Mucosa of descending colon (tissue), 3 donors: ENCODE results near the gene ATP5ME. TPM values are rescaled to one million over a fixed set of nuclear protein-coding genes. Genes with fewer than 3 reads are reported as not detected.

Experiments
- ATAC-seq: fragments of 200-7000 bp; cut with Tn5 transposase; one replicate; pipeline ENCODE4 v1.9.1; 2020; ENCODE audit warnings: mild to moderate bottlenecking, moderate library complexity
- DNase-seq, 3 donors: peaks; one replicate each; pipeline ENCODE4 v3.0.0-alpha.2; 2020
- H3K36me3 ChIP-seq: fragments of 200-600 bp; one replicate; pipeline ENCODE4 v1.8.0; 2021; ENCODE audit warnings: low read depth, mild to moderate bottlenecking
- H3K4me1 ChIP-seq: fragments of 200-600 bp; one replicate; pipeline ENCODE4 v1.8.0; 2021; ENCODE audit warnings: low read depth, mild to moderate bottlenecking
- H3K4me3 ChIP-seq: fragments of 200-600 bp; one replicate; pipeline ENCODE4 v1.8.0; 2021; ENCODE audit warnings: mild to moderate bottlenecking
- H3K9me3 ChIP-seq: fragments of 200-600 bp; one replicate; pipeline ENCODE4 v1.8.0; 2021; ENCODE audit warnings: mild to moderate bottlenecking
- CTCF ChIP-seq: fragments of 200-600 bp; IDR thresholded peaks from one replicate; pipeline ENCODE4 v1.8.0; 2022; ENCODE audit warnings: antibody characterized with exemption, mild to moderate bottlenecking
- intact Hi-C, 2 donors: fragments of 100-400 bp; cut with DNase I in 1 of 2; cut with micrococcal nuclease in 1 of 2; formaldehyde crosslinking; loops; one replicate each; pipeline versions ENCODE4 v1.11.0 to v1.11.1; 2022; cut with DNase I, micrococcal nuclease
- total RNA-seq, 3 donors: library from RNA; stranded (reverse); fragmentation: NEBNext Ultra II Directional in 2 of 3; extraction: Animal tissue kit (Norgen Biotek cat#: 25700) in 2 of 3; gene quantifications; one replicate each; pipeline versions ENCODE4 v1.2.1 to v1.2.4, GENCODE V29; 2021 to 2023
- donor health status: DM: no; HTN: no; CAD: no; lungs with moderate emphysema.
- donor health status: DM: no; HTN: no; CAD: no.
- donor health status: DM: no; HTN: yes; CAD: no.

Gene ATP5ME
- total RNA-seq, 3 donors from 2014 or later, result 330 to 467 (median 399) TPM

DNA sequence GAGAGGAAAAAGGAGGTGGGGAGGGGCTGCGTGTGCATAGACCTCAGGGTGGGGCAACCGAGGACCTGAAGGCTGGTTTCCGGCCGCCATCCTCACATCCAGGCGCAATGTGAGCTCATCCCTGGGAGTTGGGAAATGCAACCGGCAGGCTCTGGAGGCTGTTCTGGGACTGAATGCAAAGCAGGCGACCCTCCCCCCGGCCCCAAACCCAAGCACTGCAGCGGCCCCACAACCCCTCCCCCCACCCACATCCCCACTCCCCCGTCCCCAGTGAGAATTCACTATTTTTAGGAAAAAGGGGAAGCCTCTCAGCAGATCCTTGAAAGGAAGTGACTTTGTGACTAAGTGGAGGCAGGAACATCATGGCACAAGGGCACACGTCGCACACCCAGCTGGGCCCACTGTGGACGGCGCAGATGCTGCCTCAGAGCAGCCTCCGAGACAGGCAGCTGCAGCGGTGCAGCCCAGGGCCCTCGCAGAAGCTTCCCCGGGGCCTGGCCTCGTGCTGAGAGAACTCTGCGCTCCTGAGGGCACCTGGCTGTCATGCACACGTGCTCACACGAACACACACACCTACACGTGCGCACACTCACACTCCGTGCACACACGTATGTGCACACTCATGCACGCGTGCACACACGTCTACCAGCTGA is 50.0 kb downstream of the ATP5ME start:
- ATAC-seq, result no peak
- Histone ChIP-seq H3K4me3 (no peak overlapping the region), H3K4me1 (no peaks in the 10 kb centered on the region), H3K9me3 (no peaks in the 10 kb centered on the region), H3K36me3 (no peaks in the 10 kb centered on the region)
- intact Hi-C loops, result no loop called here
- no peak for DNase-seq
- no peak for TF ChIP-seq CTCF

- no peaks in the 10 kb centered on the region for H3K4me1 ChIP-seq
- no peaks in the 10 kb centered on the region for H3K36me3 ChIP-seq
- ATAC-seq (no peak), DNase-seq (no peak)
- no peak overlapping the region for H3K4me3 ChIP-seq
- no peaks in the 10 kb centered on the region for H3K9me3 ChIP-seq
- TF ChIP-seq CTCF, result no peak
- intact Hi-C loops, result no loop called here
These were observed 50.8 kb downstream of the ATP5ME start for GRCh38 chr4:622996-623913.

Other genes with a start within 250 kb of the ATP5ME start
- 10 to 100 TPM; 23.3 to 32.1 (median 25.9) TPM for gene ZNF721, start 175.1 kb downstream of the ATP5ME start, total RNA-seq
- 10 to 100 TPM; 57.2 to 74.4 (median 65.8) TPM for gene PIGG, start 175.1 kb downstream of the ATP5ME start, total RNA-seq
- gene TMEM271, start 98.0 kb downstream of the ATP5ME start, total RNA-seq, result under 1 TPM in 1 of 3 donors, not detected in 2; 0.35 TPM
- 1 to 10 TPM; 1.0 to 2.9 (median 1.2) TPM for gene PDE6B, start 48.7 kb downstream of the ATP5ME start, total RNA-seq
- 10 to 100 TPM; 26.1 to 52.5 (median 50.7) TPM for gene MYL5, start 266 bp upstream of the ATP5ME start, total RNA-seq
- gene SLC49A3, start 14.9 kb upstream of the ATP5ME start, total RNA-seq, result 10 to 100 TPM in 2 of 3 donors, 1 to 10 TPM in 1; 9.9 to 14.1 (median 11.5) TPM
- 10 to 100 TPM; 45.5 to 66.9 (median 56.7) TPM for gene PCGF3, start 31.6 kb upstream of the ATP5ME start, total RNA-seq
- 1 to 10 TPM; 1.9 to 3.4 (median 2.7) TPM for gene CPLX1, start 151.9 kb upstream of the ATP5ME start, total RNA-seq